Fibroblast of lung (primary cell): Measurements from ENCODE around the gene UPF3A. TPM values are rescaled to one million over a fixed set of nuclear protein-coding genes. Genes with fewer than 3 reads are reported as not detected.

ENCODE experiments used
- DNase-seq, 2 donors: peaks; one replicate each; pipeline versions ENCODE4 v3.0.0 to v3.0.0-alpha.2; 2010; ENCODE audit warnings: low read depth in 2 of 2
- H2AFZ ChIP-seq: 2 replicates; pipeline ENCODE4 v1.5.1; 2012; ENCODE audit warnings: low read length, control low read depth, inconsistent platforms
- H3K27ac ChIP-seq: 2 replicates; pipeline ENCODE4 v1.5.1; 2011; ENCODE audit warnings: low read length, control low read depth; ENCODE audit not compliant: insufficient read depth
- H3K27me3 ChIP-seq: 2 replicates; pipeline ENCODE4 v1.5.1; 2011; ENCODE audit warnings: mild to moderate bottlenecking, low read length; ENCODE audit not compliant: control insufficient read depth, insufficient read depth
- H3K36me3 ChIP-seq: 2 replicates; pipeline ENCODE4 v1.5.1; 2011; ENCODE audit warnings: low read length; ENCODE audit not compliant: control insufficient read depth, insufficient read depth
- H3K4me1 ChIP-seq: 2 replicates; pipeline ENCODE4 v1.5.1; 2011; ENCODE audit warnings: low read length; ENCODE audit not compliant: control insufficient read depth, insufficient read depth; ENCODE audit errors: extremely low read depth
- H3K4me2 ChIP-seq: 2 replicates; pipeline ENCODE4 v1.5.1; 2011; ENCODE audit warnings: low read length, control low read depth; ENCODE audit not compliant: insufficient read depth; ENCODE audit errors: extremely low read depth
- H3K4me3 ChIP-seq, 4 experiments: fragments of 200-600 bp in 1 of 4; sonication (generic) in 1 of 4; replicated peaks in 1 of 4; 2 replicates each; pipeline ENCODE4 v1.5.1; 2011 to 2016; ENCODE audit warnings: low read length in 4 of 4, low read depth in 3 of 4, mild to moderate bottlenecking in 3 of 4, control low read depth in 2 of 4, inconsistent platforms in 1 of 4, mixed read lengths in 1 of 4; ENCODE audit not compliant: insufficient read depth in 1 of 4; ENCODE audit errors: control extremely low read depth in 1 of 4
- H3K79me2 ChIP-seq: 2 replicates; pipeline ENCODE4 v1.5.1; 2012; ENCODE audit warnings: mild to moderate bottlenecking, low read length, inconsistent platforms; ENCODE audit not compliant: control insufficient read depth, insufficient read depth
- H3K9ac ChIP-seq: 2 replicates; pipeline ENCODE4 v1.5.1; 2011; ENCODE audit warnings: mild to moderate bottlenecking, low read length, control low read depth; ENCODE audit not compliant: insufficient read depth
- H3K9me3 ChIP-seq: 2 replicates; pipeline ENCODE4 v1.5.1; 2012; ENCODE audit warnings: low read depth, low read length; ENCODE audit not compliant: control insufficient read depth, insufficient read depth
- H4K20me1 ChIP-seq: 2 replicates; pipeline ENCODE4 v1.5.1; 2011; ENCODE audit warnings: low read length; ENCODE audit not compliant: control insufficient read depth, insufficient read depth; ENCODE audit errors: extremely low read depth
- CTCF ChIP-seq, 2 donors: IDR thresholded peaks in 1 of 2; conservative IDR thresholded peaks in 1 of 2; 1 replicate in 1 of 2; 2 replicates in 1 of 2; pipeline ENCODE4 v1.5.1; 2011 to 2012; ENCODE audit warnings: low read length in 2 of 2, control low read depth in 1 of 2, inconsistent platforms in 1 of 2, low read depth in 1 of 2, mild to moderate bottlenecking in 1 of 2
- EZH2 ChIP-seq: IDR thresholded peaks from 2 replicates; pipeline ENCODE4 v1.5.1; 2012; ENCODE audit warnings: low read length, control low read depth, mild to moderate bottlenecking; ENCODE audit errors: missing control alignments
- polyA plus RNA-seq, 2 donors: library from polyadenylated mRNA; depleted of rRNA in 1 of 2; stranded (reverse) in 1 of 2; unstranded in 1 of 2; fragments of >200 nt; gene quantifications; 2 replicates each; pipeline ENCODE4 v1.2.1, GENCODE V29; 2011 to 2012; ENCODE audit warnings: missing spikeins in 1 of 2
- total RNA-seq: library from RNA; depleted of rRNA; stranded (reverse); fragments of >200 nt; gene quantifications from 2 replicates; pipeline ENCODE4 v1.2.1, GENCODE V29; 2014

UPF3A gene
- total and polyA plus RNA-seq, 2 donors (not counting 1 experiment from before 2014, with no cell fraction given): 27.6 to 40.5 TPM

- Histone ChIP-seq H3K79me2 (no peaks in the 10 kb centered on the region), H3K27me3 (no peaks in the 10 kb centered on the region), H3K36me3 (peaks cover 18% of the 10 kb centered on the region), H3K9ac (no peak overlapping the region), H3K9me3 (no peaks in the 10 kb centered on the region), H3K4me2 (no peak overlapping the region), H4K20me1 (no peaks in the 10 kb centered on the region), H2AFZ (no peak overlapping the region), H3K4me3 (no peak overlapping the region), H3K4me1 (no peaks in the 10 kb centered on the region), H3K27ac (no peak overlapping the region)
- DNase-seq: no peak
- TF ChIP-seq EZH2 (no peak), CTCF (conservative IDR thresholded peaks at IDR 0.05 in 1 of 2, IDR thresholded peaks at IDR 0.05 in 1 of 2; ENCODE audit: low read depth in 1 of 2, low read length in 2 of 2) (no peak)
These were observed 22.0 kb upstream of the UPF3A start for GRCh38 chr13:114259374-114259773.

- no peak for DNase-seq
- Histone ChIP-seq H3K9ac (no peak overlapping the region), H3K4me1 (no peaks in the 10 kb centered on the region), H3K4me2 (no peak overlapping the region), H3K36me3 (peaks cover 18% of the 10 kb centered on the region), H4K20me1 (no peaks in the 10 kb centered on the region), H3K9me3 (no peaks in the 10 kb centered on the region), H3K27ac (no peak overlapping the region), H2AFZ (no peak overlapping the region), H3K4me3 (no peak overlapping the region), H3K79me2 (no peaks in the 10 kb centered on the region), H3K27me3 (no peaks in the 10 kb centered on the region)
- TF ChIP-seq EZH2 (no peak), CTCF (conservative IDR thresholded peaks at IDR 0.05 in 1 of 2, IDR thresholded peaks at IDR 0.05 in 1 of 2; ENCODE audit: low read depth in 1 of 2, low read length in 2 of 2) (no peak)
These were observed 21.4 kb upstream of the UPF3A start for GRCh38 chr13:114259974-114260373.

- Histone ChIP-seq H2AFZ (no peak overlapping the region), H3K9me3 (no peaks in the 10 kb centered on the region), H3K27ac (no peak overlapping the region), H3K79me2 (no peaks in the 10 kb centered on the region), H3K4me2 (no peak overlapping the region), H3K27me3 (no peaks in the 10 kb centered on the region), H3K4me1 (no peaks in the 10 kb centered on the region), H4K20me1 (no peaks in the 10 kb centered on the region), H3K36me3 (peaks cover 18% of the 10 kb centered on the region), H3K4me3 (no peak overlapping the region), H3K9ac (no peak overlapping the region)
- TF ChIP-seq CTCF (conservative IDR thresholded peaks at IDR 0.05 in 1 of 2, IDR thresholded peaks at IDR 0.05 in 1 of 2; ENCODE audit: low read depth in 1 of 2, low read length in 2 of 2): no peak
- no peak for TF ChIP-seq EZH2
- DNase-seq: no peak
These were observed 20.6 kb upstream of the UPF3A start for GRCh38 chr13:114260814-114261213.
